Measurements from ENCODE around the gene ANTXR2.
A peak's percentile ranks its signal among the peaks of the same experiment; 100 is the strongest.

The ANTXR2 gene

GRCh38 chr4:80054375-80054774 lies 18.7 kb downstream of the ANTXR2 start:
- DNase-seq (ENCODE audit: low read depth), result no peak
- no peak for TF ChIP-seq MYC (IDR thresholded peaks at IDR 0.05; ENCODE audit: low read depth, low read length)
- no peak for TF ChIP-seq POLR2A (IDR thresholded peaks at IDR 0.05; ENCODE audit: extremely low read depth, insufficient read length)
- no peak for TF ChIP-seq MAX (IDR thresholded peaks at IDR 0.05; ENCODE audit: low read depth, low read length)
- no peak for TF ChIP-seq CTCF (IDR thresholded peaks at IDR 0.05; ENCODE audit: low read depth, low read length)
- no peak overlapping the region for H3K4me3 ChIP-seq (ENCODE audit: low read depth, low read length)

- DNase-seq (ENCODE audit: low read depth), result no peak
- no peak overlapping the region for H3K4me3 ChIP-seq (ENCODE audit: low read depth, low read length)
- TF ChIP-seq POLR2A (IDR thresholded peaks at IDR 0.05; ENCODE audit: extremely low read depth, insufficient read length) (no peak), CTCF (IDR thresholded peaks at IDR 0.05; ENCODE audit: low read depth, low read length) (no peak)
Measured at GRCh38 chr4:80053140-80053910, 19.7 kb downstream of the ANTXR2 start.

- H3K4me3 ChIP-seq (ENCODE audit: low read depth, low read length), result no peak overlapping the region
- DNase-seq (ENCODE audit: low read depth), result no peak
- TF ChIP-seq MYC (IDR thresholded peaks at IDR 0.05; ENCODE audit: low read depth, low read length) (no peak), POLR2A (IDR thresholded peaks at IDR 0.05; ENCODE audit: extremely low read depth, insufficient read length) (no peak), CTCF (IDR thresholded peaks at IDR 0.05; ENCODE audit: low read depth, low read length) (no peak), MAX (IDR thresholded peaks at IDR 0.05; ENCODE audit: low read depth, low read length) (no peak)
Measured at GRCh38 chr4:80049813-80050534, 23.1 kb downstream of the ANTXR2 start.

GRCh38 chr4:80049402-80049801 lies 23.6 kb downstream of the ANTXR2 start:
- no peak for TF ChIP-seq POLR2A (IDR thresholded peaks at IDR 0.05; ENCODE audit: extremely low read depth, insufficient read length)
- no peak for TF ChIP-seq MYC (IDR thresholded peaks at IDR 0.05; ENCODE audit: low read depth, low read length)
- TF ChIP-seq MAX (IDR thresholded peaks at IDR 0.05; ENCODE audit: low read depth, low read length), result no peak
- no peak for TF ChIP-seq CTCF (IDR thresholded peaks at IDR 0.05; ENCODE audit: low read depth, low read length)
- DNase-seq (ENCODE audit: low read depth), result peak; percentile 80
- H3K4me3 ChIP-seq (ENCODE audit: low read depth, low read length), result no peak overlapping the region

GRCh38 chr4:80045786-80046185 lies 27.2 kb downstream of the ANTXR2 start:
- TF ChIP-seq CTCF (IDR thresholded peaks at IDR 0.05; ENCODE audit: low read depth, low read length) (no peak), MAX (IDR thresholded peaks at IDR 0.05; ENCODE audit: low read depth, low read length) (no peak), POLR2A (IDR thresholded peaks at IDR 0.05; ENCODE audit: extremely low read depth, insufficient read length) (no peak), MYC (IDR thresholded peaks at IDR 0.05; ENCODE audit: low read depth, low read length) (no peak)
- no peak for DNase-seq (ENCODE audit: low read depth)
- H3K4me3 ChIP-seq (ENCODE audit: low read depth, low read length), result no peak overlapping the region
